Calu3 (cell line): ENCODE results near the gene DMPK. TPM values are rescaled to one million over a fixed set of nuclear protein-coding genes. Genes with fewer than 3 reads are reported as not detected.
A peak's percentile ranks its signal among the peaks of the same experiment; 100 is the strongest.

Source experiments
- BruUV-seq: library from RNA; stranded (reverse); fragments of 400-500 nt; replicated peaks from 2 replicates; lab custom pipeline; 2021; lab: Mats Ljungman, UMichigan
- CTCF ChIA-PET: fragments of 300-600 bp; sonication (Branson Sonifier 250); formaldehyde crosslinking; loops from one replicate; lab custom pipeline; 2022; ENCODE audit warnings: antibody characterized with exemption; lab: Charles Lee
- DNase-seq: peaks from one replicate; pipeline ENCODE4 v3.0.0; 2022
- H3K27ac Mint-ChIP-seq: one replicate; pipeline ENCODE4 v1.8.0; 2022; ENCODE audit warnings: mixed read lengths; ENCODE audit not compliant: unreplicated experiment
- H3K27me3 Mint-ChIP-seq: one replicate; pipeline ENCODE4 v1.8.0; 2022; ENCODE audit warnings: mixed read lengths; ENCODE audit not compliant: unreplicated experiment
- H3K36me3 Mint-ChIP-seq: one replicate; pipeline ENCODE4 v1.8.0; 2022; ENCODE audit warnings: mild to moderate bottlenecking, moderate library complexity, mixed read lengths; ENCODE audit not compliant: insufficient read depth, unreplicated experiment
- H3K4me1 Mint-ChIP-seq: one replicate; pipeline ENCODE4 v1.8.0; 2022; ENCODE audit warnings: mild to moderate bottlenecking, low read depth, mixed read lengths; ENCODE audit not compliant: unreplicated experiment
- H3K4me3 Mint-ChIP-seq: one replicate; pipeline ENCODE4 v1.8.0; 2022; ENCODE audit warnings: mild to moderate bottlenecking, low read depth, moderate library complexity, mixed read lengths; ENCODE audit not compliant: unreplicated experiment
- H3K9me3 Mint-ChIP-seq: one replicate; pipeline ENCODE4 v1.8.0; 2022; ENCODE audit warnings: low read depth, mixed read lengths; ENCODE audit not compliant: unreplicated experiment
- CTCF ChIP-seq: fragments of 200-600 bp; IDR thresholded peaks from one replicate; pipeline ENCODE4 v1.8.0; 2022; ENCODE audit warnings: antibody characterized with exemption; ENCODE audit not compliant: unreplicated experiment
- intact Hi-C: fragments of 100-400 bp; cut with micrococcal nuclease; formaldehyde crosslinking; loops from one replicate; pipeline ENCODE4 v1.10.0; 2022; ENCODE audit not compliant: unreplicated experiment
- total RNA-seq: library from RNA; stranded (reverse); gene quantifications from 2 replicates; pipeline ENCODE4 v1.2.3, GENCODE V29; 2022

DMPK gene
- total RNA-seq, 1 experiment from 2014 or later = 70.8 TPM

GRCh38 chr19:45767410-45767880, 14.8 kb downstream of the DMPK start:
- DNase-seq = peak; percentile 73
- BruUV-seq = TSS peak; percentile 14
- intact Hi-C loops = loop anchor here (5.0 kb wide), 1 partner anchor 50 kb away; no protein-coding TSS in a partner anchor

GRCh38 chr19:45766869-45767346, 15.4 kb downstream of the DMPK start:
- no TSS peak for BruUV-seq
- no peak for DNase-seq
- CTCF ChIA-PET = interaction anchor here (0.6 to 4.8 kb wide), 6 partner anchors 10 to 75 kb away, joined by 3 to 46 read pairs (median 3); partner anchors contain the start of genes QPCTL and SNRPD2
- Mint-ChIP-seq H3K27me3 (no peaks in the 10 kb centered on the region), H3K9me3 (no peaks in the 10 kb centered on the region), H3K4me3 (peak overlapping the region; percentile 84), H3K27ac (peak overlapping the region; percentile 88), H3K36me3 (peaks cover 63% of the 10 kb centered on the region), H3K4me1 (peaks cover 21% of the 10 kb centered on the region)
- intact Hi-C loops = loop anchor here (5.0 kb wide), 1 partner anchor 50 kb away; no protein-coding TSS in a partner anchor
- no peak for TF ChIP-seq CTCF

More at GRCh38 chr19:45767410-45767880, 14.8 kb downstream of the DMPK start:
- Mint-ChIP-seq H3K4me3 (peak overlapping the region; percentile 84), H3K27ac (peak overlapping the region; percentile 88), H3K4me1 (peaks cover 21% of the 10 kb centered on the region), H3K27me3 (no peaks in the 10 kb centered on the region), H3K9me3 (no peaks in the 10 kb centered on the region), H3K36me3 (peaks cover 68% of the 10 kb centered on the region)
- no peak for TF ChIP-seq CTCF
- CTCF ChIA-PET = interaction anchor here (0.6 to 4.8 kb wide), 7 partner anchors 10 to 75 kb away, joined by 3 to 46 read pairs (median 3); partner anchors contain the start of genes QPCTL and SNRPD2

GRCh38 chr19:45766296-45766868, 15.9 kb downstream of the DMPK start:
- H3K27ac Mint-ChIP-seq = peak overlapping the region; percentile 50
- H3K9me3 Mint-ChIP-seq = no peaks in the 10 kb centered on the region
- intact Hi-C loops = loop anchor here (5.0 kb wide), 1 partner anchor 49 kb away; no protein-coding TSS in a partner anchor
- peak overlapping the region; percentile 84 for H3K4me3 Mint-ChIP-seq
- CTCF ChIA-PET = interaction anchor here (0.5 to 4.8 kb wide), 4 partner anchors 16 to 74 kb away, joined by 3 to 46 read pairs (median 6); partner anchors contain the start of genes DMPK, QPCTL and SNRPD2
- peaks cover 21% of the 10 kb centered on the region for H3K4me1 Mint-ChIP-seq
- DNase-seq = no peak
- no peak for TF ChIP-seq CTCF
- peaks cover 58% of the 10 kb centered on the region for H3K36me3 Mint-ChIP-seq
- no peaks in the 10 kb centered on the region for H3K27me3 Mint-ChIP-seq
- BruUV-seq = no TSS peak

GRCh38 chr19:45765702-45766295, 16.5 kb downstream of the DMPK start:
- Mint-ChIP-seq H3K4me1 (peaks cover 15% of the 10 kb centered on the region), H3K27ac (peak overlapping the region; percentile 50), H3K36me3 (peaks cover 52% of the 10 kb centered on the region), H3K4me3 (peak overlapping the region; percentile 84), H3K27me3 (no peaks in the 10 kb centered on the region), H3K9me3 (no peaks in the 10 kb centered on the region)
- intact Hi-C loops = loop anchor here (5.0 kb wide), 1 partner anchor 48 kb away; no protein-coding TSS in a partner anchor
- DNase-seq = no peak
- no TSS peak for BruUV-seq
- TF ChIP-seq CTCF = no peak
- CTCF ChIA-PET = interaction anchor here (0.5 kb wide), 1 partner anchor 17 kb away, joined by 3 read pairs; the partner anchor contains the start of gene DMPK
